HK-2 (cell line): ENCODE results near the gene DCST2.
"Not testable (repeated sequence)": the region's sequence is repeated elsewhere in the genome, so short reads cannot be mapped to it uniquely, and the experiment has no call there.

Source experiments
- DNase-seq: peaks from one replicate; pipeline ENCODE4 v3.0.0-alpha.2; 2018; ENCODE audit not compliant: unreplicated experiment

Gene DCST2

GRCh38 chr1:154998818-154999570 is 34.6 kb downstream of the DCST2 start:
- peak; percentile 62 for DNase-seq

- DNase-seq, result no peak
Measured at GRCh38 chr1:154998201-154998780, 35.3 kb downstream of the DCST2 start.

GRCh38 chr1:154996966-154997701 is 36.4 kb downstream of the DCST2 start:
- DNase-seq, result no peak

- DNase-seq, result not testable (repeated sequence)
Measured at GRCh38 chr1:154995301-154995983, 38.1 kb downstream of the DCST2 start.

- DNase-seq, result no peak
Measured at GRCh38 chr1:154994591-154994990, 39.0 kb downstream of the DCST2 start.

GRCh38 chr1:154994269-154994587 is 39.4 kb downstream of the DCST2 start:
- no peak for DNase-seq

- DNase-seq, result no peak
Measured at GRCh38 chr1:154993572-154994268, 39.9 kb downstream of the DCST2 start, which contains the start of gene LENEP. Gene LENEP, plus strand, starts transcription at chr1:154993586. Its CDS starts 22 bp downstream, at chr1:154993608.

GRCh38 chr1:154992721-154993571 is 40.6 kb downstream of the DCST2 start:
- DNase-seq, result peak; percentile 65

GRCh38 chr1:154990276-154990675 is 43.3 kb downstream of the DCST2 start:
- no peak for DNase-seq

- DNase-seq, result no peak
Measured at GRCh38 chr1:154989195-154989860, 44.3 kb downstream of the DCST2 start.

GRCh38 chr1:154988058-154988954 is 45.3 kb downstream of the DCST2 start:
- no peak for DNase-seq

GRCh38 chr1:154987326-154987725 is 46.3 kb downstream of the DCST2 start:
- DNase-seq, result no peak

GRCh38 chr1:154986736-154987135 is 46.8 kb downstream of the DCST2 start:
- DNase-seq, result not testable (repeated sequence)

- no peak for DNase-seq
Measured at GRCh38 chr1:154983776-154984466, 49.7 kb downstream of the DCST2 start.

- DNase-seq, result peak; percentile 98
Measured at GRCh38 chr1:154982897-154983648, 50.5 kb downstream of the DCST2 start, which contains the start of gene FLAD1. Gene FLAD1, plus strand, starts transcription at chr1:154983344. Its CDS starts 351 bp downstream, at chr1:154983695.

- DNase-seq, result no peak
Measured at GRCh38 chr1:154982341-154982740, 51.2 kb downstream of the DCST2 start.

- no peak for DNase-seq
Measured at GRCh38 chr1:154978360-154978759, 55.2 kb downstream of the DCST2 start.

- not testable (repeated sequence) for DNase-seq
Measured at GRCh38 chr1:154977762-154978161, 55.8 kb downstream of the DCST2 start.
